Cardiac muscle cell (in vitro differentiated cells and primary cell): ENCODE measurements around the gene TMUB1. TPM values are rescaled to one million over a fixed set of nuclear protein-coding genes. Genes with fewer than 3 reads are reported as not detected.

Source experiments
- DNase-seq, 2 donors: peaks; one replicate each; pipeline versions ENCODE4 v3.0.0 to v3.0.0-alpha.2; 2010 to 2017; ENCODE audit warnings: low read depth in 1 of 2, low spot score in 1 of 2
- H3K27ac ChIP-seq: fragments of 200-600 bp; sonication (generic); 2 replicates; pipeline ENCODE4 v1.5.1; 2016
- H3K27me3 ChIP-seq: fragments of 200-600 bp; sonication (generic); 2 replicates; pipeline ENCODE4 v1.6.0; 2016; ENCODE audit warnings: control low read depth
- H3K36me3 ChIP-seq: fragments of 200-600 bp; sonication (generic); 2 replicates; pipeline ENCODE4 v1.5.1; 2016; ENCODE audit warnings: control low read depth
- H3K4me1 ChIP-seq: fragments of 200-600 bp; sonication (generic); 2 replicates; pipeline ENCODE4 v1.8.1; 2017; ENCODE audit warnings: low read depth, mild to moderate bottlenecking, mixed run types
- H3K4me3 ChIP-seq: fragments of 200-600 bp; sonication (generic); 2 replicates; pipeline ENCODE4 v1.5.1; 2016; ENCODE audit warnings: mild to moderate bottlenecking
- H3K9me3 ChIP-seq: fragments of 200-600 bp; sonication (generic); 2 replicates; pipeline ENCODE4 v1.5.1; 2017; ENCODE audit warnings: low read depth, mild to moderate bottlenecking, control low read depth
- polyA plus RNA-seq: library from polyadenylated mRNA; unstranded; fragments of >200 nt; fragmentation: Nextera tagmentation; extraction: Ambion mirVana; gene quantifications from 2 replicates; pipeline ENCODE4 v1.2.1, GENCODE V29; 2016
- total RNA-seq: library from RNA; depleted of rRNA; stranded (reverse); fragments of >200 nt; gene quantifications from 2 replicates; pipeline ENCODE4 v1.2.3, GENCODE V29; 2016
- TF ChIP-seq, protein P1 (sequence below): IDR thresholded peaks from 2 replicates; pipeline ENCODE4 v1.5.1; 2012; ENCODE audit warnings: low read depth, mild to moderate bottlenecking, low read length

Gene TMUB1
- total and polyA plus RNA-seq, 2 experiments from 2014 or later: 74.9 to 83.4 TPM

DNA sequence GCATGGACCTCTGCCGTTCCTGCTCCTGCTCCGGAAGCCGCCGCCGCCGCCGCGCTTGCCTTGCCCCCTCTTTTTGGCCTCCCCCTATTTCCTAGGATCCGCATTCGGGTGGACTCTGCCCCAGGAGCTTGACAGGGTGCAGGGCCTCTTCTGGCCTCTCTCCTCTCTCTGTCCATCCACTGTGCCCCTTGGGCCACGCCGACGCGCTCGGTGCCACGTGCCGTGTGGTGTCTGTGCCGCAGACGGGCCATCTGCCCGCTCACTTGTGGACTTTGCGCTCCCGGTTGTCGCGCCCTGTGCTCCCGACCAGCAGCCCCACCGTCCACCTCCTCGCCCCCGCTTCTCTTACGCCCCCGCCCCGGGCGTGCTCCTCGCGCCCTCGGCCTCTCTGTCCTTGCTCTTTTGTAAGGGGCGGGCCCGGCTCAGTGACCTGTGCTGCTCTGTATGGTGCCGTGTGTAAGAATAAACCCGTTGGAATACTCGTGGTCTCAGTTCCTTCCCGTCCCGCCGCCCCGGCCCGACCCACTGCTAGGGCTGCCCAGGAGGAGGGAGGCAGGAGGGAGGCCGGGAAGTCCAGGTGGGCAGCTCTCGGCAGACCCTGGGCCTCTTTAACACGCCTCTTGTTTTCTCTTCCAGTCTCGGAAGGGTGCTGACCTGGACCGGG lies 40.0 kb upstream of the TMUB1 start:
- peaks cover 18% of the 10 kb centered on the region for H3K36me3 ChIP-seq
- no peaks in the 10 kb centered on the region for H3K27me3 ChIP-seq
- no peak overlapping the region for H3K4me3 ChIP-seq
- DNase-seq: no peak
- H3K4me1 ChIP-seq: no peaks in the 10 kb centered on the region
- H3K27ac ChIP-seq: no peak overlapping the region
- no peaks in the 10 kb centered on the region for H3K9me3 ChIP-seq
- TF ChIP-seq, protein P1, sequence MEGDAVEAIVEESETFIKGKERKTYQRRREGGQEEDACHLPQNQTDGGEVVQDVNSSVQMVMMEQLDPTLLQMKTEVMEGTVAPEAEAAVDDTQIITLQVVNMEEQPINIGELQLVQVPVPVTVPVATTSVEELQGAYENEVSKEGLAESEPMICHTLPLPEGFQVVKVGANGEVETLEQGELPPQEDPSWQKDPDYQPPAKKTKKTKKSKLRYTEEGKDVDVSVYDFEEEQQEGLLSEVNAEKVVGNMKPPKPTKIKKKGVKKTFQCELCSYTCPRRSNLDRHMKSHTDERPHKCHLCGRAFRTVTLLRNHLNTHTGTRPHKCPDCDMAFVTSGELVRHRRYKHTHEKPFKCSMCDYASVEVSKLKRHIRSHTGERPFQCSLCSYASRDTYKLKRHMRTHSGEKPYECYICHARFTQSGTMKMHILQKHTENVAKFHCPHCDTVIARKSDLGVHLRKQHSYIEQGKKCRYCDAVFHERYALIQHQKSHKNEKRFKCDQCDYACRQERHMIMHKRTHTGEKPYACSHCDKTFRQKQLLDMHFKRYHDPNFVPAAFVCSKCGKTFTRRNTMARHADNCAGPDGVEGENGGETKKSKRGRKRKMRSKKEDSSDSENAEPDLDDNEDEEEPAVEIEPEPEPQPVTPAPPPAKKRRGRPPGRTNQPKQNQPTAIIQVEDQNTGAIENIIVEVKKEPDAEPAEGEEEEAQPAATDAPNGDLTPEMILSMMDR: no peak

DNA sequence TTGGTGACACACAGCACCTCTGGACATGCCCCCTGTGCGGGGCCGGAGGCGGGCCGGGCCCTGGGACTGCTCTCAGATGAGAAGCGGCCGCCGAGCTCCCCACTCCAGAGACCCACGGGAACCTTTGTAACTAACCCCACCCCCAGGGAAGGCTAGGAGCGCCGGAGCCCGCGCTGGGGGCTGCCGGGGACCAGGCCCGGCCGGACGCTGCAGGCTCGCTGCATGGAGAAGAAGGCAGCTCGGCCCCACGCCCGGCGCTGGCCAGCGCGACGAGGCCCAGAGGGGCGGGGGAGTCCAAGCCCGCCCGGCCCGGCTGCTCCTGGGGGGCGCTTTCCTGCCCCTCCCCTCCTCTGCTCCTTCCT lies 39.5 kb upstream of the TMUB1 start:
- DNase-seq: no peak

GRCh38 chr7:151122276-151122675 lies 39.0 kb upstream of the TMUB1 start:
- DNase-seq: no peak

More for the DNA sequence above, 39.5 kb upstream of the TMUB1 start:
- no peaks in the 10 kb centered on the region for H3K4me1 ChIP-seq
- H3K27ac ChIP-seq: no peak overlapping the region
- H3K36me3 ChIP-seq: peaks cover 18% of the 10 kb centered on the region
- H3K9me3 ChIP-seq: no peaks in the 10 kb centered on the region
- H3K4me3 ChIP-seq: no peak overlapping the region
- TF ChIP-seq, protein P1: no peak
- no peaks in the 10 kb centered on the region for H3K27me3 ChIP-seq

DNA sequence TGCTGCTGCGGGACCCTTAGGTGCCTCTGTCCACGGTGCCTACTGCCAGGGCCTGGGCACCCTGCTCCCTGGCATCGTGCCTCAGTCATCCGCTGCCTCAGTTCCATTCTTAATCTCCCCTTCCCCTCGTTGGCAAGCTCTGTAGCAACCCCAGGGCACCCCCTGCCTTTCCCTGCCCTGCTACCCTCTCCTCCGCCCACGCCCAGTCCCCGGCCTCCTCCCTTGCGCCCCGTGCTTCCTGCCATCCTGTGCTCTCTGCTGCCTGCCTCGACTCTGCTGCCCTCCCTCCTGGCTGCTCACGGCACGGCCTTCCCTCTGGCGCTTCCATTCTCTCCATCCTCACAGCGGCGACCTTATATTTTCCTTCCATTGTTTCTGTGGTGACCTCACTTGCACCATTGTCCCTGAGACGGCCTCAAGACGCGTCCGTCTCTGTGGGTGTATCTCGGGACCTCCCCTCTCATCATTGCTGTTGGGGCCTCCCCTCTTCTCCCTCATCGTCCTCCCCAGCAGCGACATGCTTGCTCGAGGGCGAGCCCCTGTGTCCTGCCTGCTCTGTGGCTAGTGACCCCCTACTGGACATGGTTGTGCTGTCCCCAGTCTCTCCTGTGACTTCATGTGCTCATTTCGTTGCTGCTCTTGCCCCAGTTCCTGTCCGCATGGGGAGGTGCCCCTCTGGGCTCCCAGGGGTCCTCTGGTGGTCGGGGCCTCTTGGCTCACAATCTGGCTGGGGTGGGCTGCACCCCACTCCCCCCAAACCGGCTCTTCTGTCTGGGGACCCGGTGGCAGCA lies 38.3 kb upstream of the TMUB1 start:
- H3K4me1 ChIP-seq: no peaks in the 10 kb centered on the region
- no peak for DNase-seq
- H3K4me3 ChIP-seq: no peak overlapping the region
- TF ChIP-seq, protein P1: no peak
- H3K27me3 ChIP-seq: no peaks in the 10 kb centered on the region
- no peaks in the 10 kb centered on the region for H3K9me3 ChIP-seq
- H3K27ac ChIP-seq: no peak overlapping the region
- peaks cover 18% of the 10 kb centered on the region for H3K36me3 ChIP-seq

More at GRCh38 chr7:151122276-151122675, 39.0 kb upstream of the TMUB1 start:
- peaks cover 18% of the 10 kb centered on the region for H3K36me3 ChIP-seq
- H3K4me3 ChIP-seq: no peak overlapping the region
- no peaks in the 10 kb centered on the region for H3K9me3 ChIP-seq
- H3K27me3 ChIP-seq: no peaks in the 10 kb centered on the region
- H3K27ac ChIP-seq: no peak overlapping the region
- H3K4me1 ChIP-seq: no peaks in the 10 kb centered on the region
- TF ChIP-seq, protein P1: no peak

- Histone ChIP-seq H3K36me3 (peaks cover 18% of the 10 kb centered on the region), H3K27me3 (no peaks in the 10 kb centered on the region)
- TF ChIP-seq, protein P1: no peak
Measured at GRCh38 chr7:151120896-151121295, 37.6 kb upstream of the TMUB1 start.

More at GRCh38 chr7:151120896-151121295, 37.6 kb upstream of the TMUB1 start:
- Histone ChIP-seq H3K4me3 (no peak overlapping the region), H3K4me1 (peaks cover 2% of the 10 kb centered on the region), H3K9me3 (no peaks in the 10 kb centered on the region), H3K27ac (no peak overlapping the region)
- no peak for DNase-seq
